Mesenchymal stem cell (in vitro differentiated cells and primary cell): ENCODE results near the gene ASH1L.
"Not testable (repeated sequence)": the region's sequence is repeated elsewhere in the genome, so short reads cannot be mapped to it uniquely, and the experiment has no call there.

Experiments
- DNase-seq: peaks from one replicate; pipeline ENCODE4 v3.0.0-alpha.2; 2013
- H2AFZ ChIP-seq: one replicate; pipeline ENCODE4 v1.6.1; 2013; ENCODE audit warnings: low read depth, mild to moderate bottlenecking, control low read depth, inconsistent platforms, low read length, moderate library complexity
- H2AK5ac ChIP-seq: 2 replicates; pipeline ENCODE4 v1.6.1; 2013; ENCODE audit warnings: low read length, moderate library complexity, mild to moderate bottlenecking, inconsistent platforms; ENCODE audit not compliant: severe bottlenecking
- H2BK120ac ChIP-seq: one replicate; pipeline ENCODE4 v1.6.1; 2013; ENCODE audit warnings: low read depth, mild to moderate bottlenecking, inconsistent platforms, low read length, moderate library complexity
- H2BK12ac ChIP-seq, 2 experiments: one replicate each; pipeline ENCODE4 v1.6.1; 2013; ENCODE audit warnings: inconsistent platforms in 2 of 2, low read length in 2 of 2, mild to moderate bottlenecking in 2 of 2, moderate library complexity in 2 of 2, control low read depth in 1 of 2
- H2BK15ac ChIP-seq: one replicate; pipeline ENCODE4 v1.6.1; 2013; ENCODE audit warnings: mild to moderate bottlenecking, low read depth, inconsistent platforms; ENCODE audit not compliant: poor library complexity, severe bottlenecking
- H2BK5ac ChIP-seq: 2 replicates; pipeline ENCODE4 v1.6.1; 2013; ENCODE audit warnings: low read depth, mild to moderate bottlenecking, low read length, control low read depth, inconsistent platforms; ENCODE audit not compliant: poor library complexity, severe bottlenecking
- H3K14ac ChIP-seq, 2 experiments: one replicate each; pipeline ENCODE4 v1.6.1; 2013; ENCODE audit warnings: inconsistent platforms in 2 of 2, low read length in 2 of 2, control low read depth in 1 of 2, mild to moderate bottlenecking in 1 of 2, moderate library complexity in 1 of 2
- H3K18ac ChIP-seq, 2 experiments: one replicate each; pipeline ENCODE4 v1.6.1; 2013; ENCODE audit warnings: inconsistent platforms in 2 of 2, low read length in 2 of 2, control low read depth in 1 of 2, low read depth in 1 of 2, mild to moderate bottlenecking in 1 of 2
- H3K23ac ChIP-seq, 2 experiments: one replicate each; pipeline ENCODE4 v1.6.1; 2013; ENCODE audit warnings: inconsistent platforms in 2 of 2, low read length in 2 of 2, mild to moderate bottlenecking in 2 of 2, moderate library complexity in 2 of 2, control low read depth in 1 of 2
- H3K27ac ChIP-seq: 2 replicates; pipeline ENCODE4 v1.5.1; 2013; ENCODE audit warnings: mild to moderate bottlenecking, moderate library complexity, low read length, control low read depth, inconsistent platforms; ENCODE audit not compliant: poor library complexity, severe bottlenecking
- H3K27me3 ChIP-seq, 2 experiments: 2 replicates each; pipeline versions ENCODE4 v1.6.1 to v1.7.0; 2013; ENCODE audit warnings: low read length in 2 of 2, mild to moderate bottlenecking in 2 of 2, moderate library complexity in 2 of 2, control low read depth in 1 of 2, inconsistent platforms in 1 of 2; ENCODE audit not compliant: control insufficient read depth in 1 of 2, insufficient read depth in 1 of 2
- H3K36me3 ChIP-seq, 2 experiments: 2 replicates each; pipeline versions ENCODE4 v1.6.1 to v1.7.0; 2013; ENCODE audit warnings: low read length in 2 of 2, control low read depth in 1 of 2, inconsistent platforms in 1 of 2, low read depth in 1 of 2, mild to moderate bottlenecking in 1 of 2; ENCODE audit not compliant: insufficient read depth in 2 of 2, control insufficient read depth in 1 of 2
- H3K4ac ChIP-seq, 2 experiments: one replicate each; pipeline ENCODE4 v1.6.1; 2013; ENCODE audit warnings: inconsistent platforms in 2 of 2, low read length in 2 of 2, mild to moderate bottlenecking in 2 of 2, moderate library complexity in 2 of 2, control low read depth in 1 of 2, low read depth in 1 of 2
- H3K4me1 ChIP-seq: 2 replicates; pipeline ENCODE4 v1.6.1; 2013; ENCODE audit warnings: low read depth, low read length, control low read depth; ENCODE audit not compliant: control insufficient read depth, insufficient read depth
- H3K4me2 ChIP-seq: 2 replicates; pipeline ENCODE4 v1.6.1; 2013; ENCODE audit warnings: low read length, mild to moderate bottlenecking, inconsistent platforms; ENCODE audit not compliant: poor library complexity, severe bottlenecking
- H3K4me3 ChIP-seq, 2 experiments: 2 replicates each; pipeline versions ENCODE4 v1.5.1 to v1.7.0; 2013; ENCODE audit warnings: low read length in 2 of 2, mild to moderate bottlenecking in 2 of 2, control low read depth in 1 of 2, low read depth in 1 of 2; ENCODE audit not compliant: insufficient read depth in 1 of 2
- H3K79me1 ChIP-seq: replicated peaks from 2 replicates; pipeline ENCODE4 v1.6.1; 2013; ENCODE audit warnings: mild to moderate bottlenecking, control low read depth, low read length, inconsistent platforms; ENCODE audit not compliant: poor library complexity, severe bottlenecking
- H3K9ac ChIP-seq: 2 replicates; pipeline ENCODE4 v1.7.0; 2013; ENCODE audit warnings: mild to moderate bottlenecking, low read length, moderate library complexity
- H3K9me3 ChIP-seq: 2 replicates; pipeline ENCODE4 v1.7.0; 2013; ENCODE audit warnings: mild to moderate bottlenecking, low read length; ENCODE audit not compliant: control insufficient read depth
- H4K8ac ChIP-seq: one replicate; pipeline ENCODE4 v1.6.1; 2013; ENCODE audit warnings: inconsistent platforms, mild to moderate bottlenecking, low read length, moderate library complexity
- H4K91ac ChIP-seq: one replicate; pipeline ENCODE4 v1.6.1; 2013; ENCODE audit warnings: mild to moderate bottlenecking, low read length, inconsistent platforms
- WGBS: methylation state at CpG from one replicate; pipeline ENCODE4 v1.1.7; 2013; ENCODE audit warnings: mixed read lengths; 5-methylcytosine and 5-hydroxymethylcytosine counted together

The ASH1L gene

DNA sequence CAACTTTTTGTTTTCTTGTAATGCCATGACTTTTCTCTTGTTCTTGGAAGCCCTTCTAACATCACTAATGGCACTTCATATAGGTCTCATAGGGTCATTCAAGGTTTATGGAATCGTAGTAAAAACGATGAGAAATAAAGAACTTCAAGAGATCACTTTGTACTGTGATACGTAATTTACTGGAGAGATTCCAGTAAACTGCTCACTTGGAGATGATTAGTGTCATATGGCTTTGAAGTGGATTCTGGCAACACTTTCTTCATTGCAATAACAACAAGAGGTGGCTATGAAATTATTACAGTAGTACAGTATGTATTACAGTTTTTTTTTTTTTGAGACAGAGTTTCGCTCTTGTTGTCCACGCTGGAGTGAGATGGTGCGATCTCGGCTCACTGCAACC lies 138.5 kb downstream of the ASH1L start:
- Histone ChIP-seq H3K27me3 (no peaks in the 10 kb centered on the region), H3K4me2 (no peak overlapping the region), H3K4ac (no peak overlapping the region), H2AFZ (no peak overlapping the region), H3K9me3 (no peaks in the 10 kb centered on the region), H4K91ac (no peak overlapping the region), H3K36me3 (peaks cover 18 to 19% of the 10 kb centered on the region in 2 experiments), H3K4me3 (no peak overlapping the region), H2AK5ac (no peak overlapping the region), H2BK120ac (no peak overlapping the region), H3K79me1 (peaks cover 27% of the 10 kb centered on the region), H2BK12ac (no peak overlapping the region), H3K9ac (no peak overlapping the region), H2BK5ac (no peak overlapping the region), H3K4me1 (no peaks in the 10 kb centered on the region), H3K27ac (no peak overlapping the region), H2BK15ac (no peak overlapping the region), H3K23ac (no peak overlapping the region), H3K18ac (no peak overlapping the region), H3K14ac (no peak overlapping the region), H4K8ac (no peak overlapping the region)
- no peak for DNase-seq
- WGBS, result 98% methylated on average over 7 of the region's 7 CpGs

DNA sequence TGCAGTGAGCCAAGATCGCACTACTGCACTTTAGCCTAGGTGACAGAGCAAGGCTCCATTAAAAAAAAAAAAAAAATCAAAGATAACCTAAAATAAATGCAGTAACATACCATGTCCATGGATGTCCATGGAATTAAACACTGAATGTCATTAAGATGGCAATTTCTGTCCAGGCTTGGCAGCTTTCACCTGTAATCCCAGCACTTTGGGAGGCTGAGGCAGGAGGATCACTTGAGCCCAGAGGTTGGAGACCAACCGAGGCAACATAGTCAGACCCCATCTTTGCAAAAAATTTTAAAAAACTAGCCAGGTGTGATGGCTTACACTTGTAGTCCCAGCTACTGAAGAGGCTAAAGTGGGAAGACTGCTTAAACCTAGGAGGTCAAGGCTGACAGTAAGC lies 141.8 kb downstream of the ASH1L start:
- Histone ChIP-seq H3K23ac (no peak overlapping the region), H3K9ac (no peak overlapping the region), H3K14ac (no peak overlapping the region), H4K8ac (no peak overlapping the region), H2AFZ (no peak overlapping the region), H3K36me3 (peaks cover 14 to 18% of the 10 kb centered on the region in 2 experiments), H3K4me1 (peaks cover 3% of the 10 kb centered on the region), H2BK120ac (no peak overlapping the region), H3K9me3 (no peaks in the 10 kb centered on the region), H3K79me1 (peaks cover 24% of the 10 kb centered on the region), H3K4me3 (no peak overlapping the region), H2BK5ac (no peak overlapping the region), H3K4me2 (no peak overlapping the region), H3K27ac (no peak overlapping the region), H2AK5ac (no peak overlapping the region), H3K4ac (no peak overlapping the region), H3K18ac (no peak overlapping the region), H3K27me3 (no peaks in the 10 kb centered on the region), H2BK15ac (no peak overlapping the region), H2BK12ac (no peak overlapping the region), H4K91ac (no peak overlapping the region)
- DNase-seq, result no peak
- 100% methylated on average over 2 of the region's 2 CpGs for WGBS

DNA sequence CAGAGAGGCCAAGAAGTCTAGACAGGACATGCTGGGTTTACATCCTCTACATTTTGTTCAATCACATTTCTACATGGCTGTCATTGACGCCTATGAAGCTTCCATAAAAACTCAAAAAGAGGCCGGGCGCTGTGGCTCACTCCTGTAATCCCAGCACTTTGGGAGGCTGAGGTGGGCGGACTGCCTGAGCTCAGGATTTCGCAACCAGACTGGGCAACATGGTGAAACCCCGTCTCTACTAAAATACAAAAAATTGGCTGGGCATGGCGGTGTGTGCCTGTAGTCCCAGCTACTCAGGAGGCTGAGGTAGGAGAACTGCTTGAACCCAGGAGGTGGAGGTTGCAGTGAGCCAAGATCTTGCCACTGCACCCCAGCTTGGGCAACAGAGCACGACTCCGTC lies 150.8 kb downstream of the ASH1L start:
- H3K36me3 ChIP-seq, result peaks cover 6 to 40% of the 10 kb centered on the region in 2 experiments
- H4K91ac ChIP-seq, H2AK5ac ChIP-seq, H2BK12ac ChIP-seq, H3K9ac ChIP-seq, H3K4me3 ChIP-seq, H3K4ac ChIP-seq, H3K27ac ChIP-seq, H3K18ac ChIP-seq, H3K4me2 ChIP-seq, H2BK120ac ChIP-seq, H3K23ac ChIP-seq, H4K8ac ChIP-seq, H3K27me3 ChIP-seq, H2BK15ac ChIP-seq, H2AFZ ChIP-seq, H2BK5ac ChIP-seq, H3K9me3 ChIP-seq, DNase-seq, H3K4me1 ChIP-seq, H3K14ac ChIP-seq: not testable (repeated sequence)
- 98% methylated on average over 9 of the region's 9 CpGs for WGBS
- peaks cover 15% of the 10 kb centered on the region for H3K79me1 ChIP-seq

DNA sequence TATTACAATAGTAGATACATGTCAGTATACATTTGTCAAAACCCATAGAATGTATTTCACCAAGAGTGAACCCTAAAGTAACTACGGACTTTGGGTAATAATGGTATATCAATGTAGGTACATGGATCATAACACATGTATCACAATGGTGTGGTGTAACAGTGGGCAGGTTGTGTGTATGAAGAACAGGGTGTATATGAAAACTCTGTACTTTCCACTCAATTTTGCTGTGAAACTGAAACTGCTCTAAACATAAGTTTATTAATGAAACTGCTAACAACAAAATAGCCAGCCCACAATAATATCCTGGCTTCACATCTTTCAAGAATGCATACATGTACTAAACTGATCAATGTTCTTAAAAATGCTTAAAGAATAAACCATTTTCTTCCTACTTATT lies 151.7 kb downstream of the ASH1L start:
- peaks cover 6 to 41% of the 10 kb centered on the region in 2 experiments for H3K36me3 ChIP-seq
- H3K4me3 ChIP-seq, result no peak overlapping the region
- peaks cover 20% of the 10 kb centered on the region for H3K79me1 ChIP-seq
- H3K9me3 ChIP-seq, result no peaks in the 10 kb centered on the region
- no peak overlapping the region for H3K23ac ChIP-seq
- no peak overlapping the region for H3K4ac ChIP-seq
- H2BK12ac ChIP-seq, result no peak overlapping the region
- no peak overlapping the region for H3K27ac ChIP-seq
- H3K9ac ChIP-seq, result no peak overlapping the region
- H2BK5ac ChIP-seq, result no peak overlapping the region
- H2AFZ ChIP-seq, result no peak overlapping the region
- H3K27me3 ChIP-seq, result no peaks in the 10 kb centered on the region
- no peak overlapping the region for H3K4me2 ChIP-seq
- no peak overlapping the region for H2BK15ac ChIP-seq
- no peak for DNase-seq
- H3K18ac ChIP-seq, result no peak overlapping the region
- no peaks in the 10 kb centered on the region for H3K4me1 ChIP-seq
- no peak overlapping the region for H4K8ac ChIP-seq
- no peak overlapping the region for H2AK5ac ChIP-seq
- no peak overlapping the region for H2BK120ac ChIP-seq
- no peak overlapping the region for H4K91ac ChIP-seq
- WGBS, result no CpG with 5 or more reads among the region's 1 CpG
- no peak overlapping the region for H3K14ac ChIP-seq
